HG03045 (cell line): ENCODE data around the gene RPS6KA2.
"Not testable (repeated sequence)": the region's sequence is repeated elsewhere in the genome, so short reads cannot be mapped to it uniquely, and the experiment has no call there.

Source experiments
- ATAC-seq: cut with Tn5 transposase; IDR thresholded peaks from one replicate; pipeline ENCODE4 v1.9.1; 2021; ENCODE audit warnings: mild to moderate bottlenecking, moderate library complexity; ENCODE audit not compliant: unreplicated experiment

The RPS6KA2 gene

DNA sequence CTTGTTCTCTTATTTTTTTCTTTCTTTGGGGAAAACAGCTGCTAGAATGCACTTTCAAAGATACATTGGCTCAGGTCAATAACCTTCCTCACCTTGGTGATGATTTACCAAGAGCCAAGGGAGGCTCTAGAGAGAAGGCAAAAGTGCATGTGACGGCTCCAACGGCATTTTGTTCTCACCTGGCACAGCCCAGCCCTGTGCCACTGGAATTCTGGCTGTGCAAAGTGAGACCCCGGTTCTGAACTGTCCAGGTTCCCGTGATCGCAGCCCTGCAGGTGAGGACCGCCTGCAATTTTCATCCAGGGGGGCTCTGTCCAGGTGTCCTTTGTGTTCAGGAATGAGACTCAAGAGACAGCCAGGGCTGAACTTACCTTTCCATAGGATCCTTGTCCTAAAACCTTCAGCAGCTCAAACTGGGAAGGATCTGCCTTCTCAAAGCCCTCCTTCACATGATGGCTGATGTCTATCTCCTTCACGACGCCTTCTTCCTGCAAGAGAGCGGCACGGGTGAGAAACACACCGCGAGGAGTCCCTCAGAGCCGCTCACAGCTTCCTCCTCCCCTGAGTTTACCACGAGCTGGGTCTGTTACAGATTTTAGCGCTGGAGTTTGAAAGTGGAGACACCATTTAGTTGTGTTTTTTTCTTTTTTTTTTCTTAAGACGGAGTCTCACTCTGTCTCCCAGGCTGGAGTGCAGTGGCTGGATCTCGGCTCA, 88.6 kb downstream of the RPS6KA2 start:
- no peak for ATAC-seq

DNA sequence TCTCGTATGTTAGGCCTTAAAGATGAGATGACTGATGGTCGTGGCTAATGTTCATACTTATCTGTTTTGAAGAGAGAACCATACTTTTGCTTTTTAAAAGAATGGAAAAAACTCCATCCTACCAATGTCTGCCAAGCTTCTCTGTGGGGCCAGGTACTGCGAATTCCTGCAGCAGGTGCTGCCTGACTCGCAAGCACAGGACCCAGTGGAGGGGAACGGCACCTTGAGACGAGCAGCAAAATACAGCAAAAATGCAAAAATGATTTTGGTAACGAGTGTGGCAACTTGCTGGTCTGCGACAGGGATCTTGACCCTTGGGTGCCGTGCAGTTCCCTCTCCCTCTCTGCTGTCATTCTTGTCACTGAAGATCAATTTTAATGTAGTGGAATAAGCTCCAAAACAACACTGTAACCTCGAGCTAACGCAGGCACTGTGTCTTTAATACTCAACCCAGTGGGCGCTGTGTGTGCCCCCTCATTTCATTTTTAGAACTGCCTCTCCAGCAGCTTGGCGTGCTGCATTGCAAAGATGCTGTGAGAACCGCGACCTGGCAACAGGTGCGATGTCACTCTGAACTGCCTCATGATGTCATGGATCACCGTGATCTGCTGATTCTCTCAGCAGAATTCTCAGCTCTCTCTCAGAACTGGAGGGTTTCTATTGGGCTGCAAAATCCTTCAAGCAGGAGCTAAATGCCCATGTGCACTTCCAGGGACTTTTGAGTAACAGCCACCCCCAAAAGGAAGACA, 92.2 kb downstream of the RPS6KA2 start:
- no peak for ATAC-seq

GRCh38 chr6:166533205-166533824, 93.7 kb downstream of the RPS6KA2 start:
- no peak for ATAC-seq

- no peak for ATAC-seq
Measured at GRCh38 chr6:166532302-166532701, 94.7 kb downstream of the RPS6KA2 start.

DNA sequence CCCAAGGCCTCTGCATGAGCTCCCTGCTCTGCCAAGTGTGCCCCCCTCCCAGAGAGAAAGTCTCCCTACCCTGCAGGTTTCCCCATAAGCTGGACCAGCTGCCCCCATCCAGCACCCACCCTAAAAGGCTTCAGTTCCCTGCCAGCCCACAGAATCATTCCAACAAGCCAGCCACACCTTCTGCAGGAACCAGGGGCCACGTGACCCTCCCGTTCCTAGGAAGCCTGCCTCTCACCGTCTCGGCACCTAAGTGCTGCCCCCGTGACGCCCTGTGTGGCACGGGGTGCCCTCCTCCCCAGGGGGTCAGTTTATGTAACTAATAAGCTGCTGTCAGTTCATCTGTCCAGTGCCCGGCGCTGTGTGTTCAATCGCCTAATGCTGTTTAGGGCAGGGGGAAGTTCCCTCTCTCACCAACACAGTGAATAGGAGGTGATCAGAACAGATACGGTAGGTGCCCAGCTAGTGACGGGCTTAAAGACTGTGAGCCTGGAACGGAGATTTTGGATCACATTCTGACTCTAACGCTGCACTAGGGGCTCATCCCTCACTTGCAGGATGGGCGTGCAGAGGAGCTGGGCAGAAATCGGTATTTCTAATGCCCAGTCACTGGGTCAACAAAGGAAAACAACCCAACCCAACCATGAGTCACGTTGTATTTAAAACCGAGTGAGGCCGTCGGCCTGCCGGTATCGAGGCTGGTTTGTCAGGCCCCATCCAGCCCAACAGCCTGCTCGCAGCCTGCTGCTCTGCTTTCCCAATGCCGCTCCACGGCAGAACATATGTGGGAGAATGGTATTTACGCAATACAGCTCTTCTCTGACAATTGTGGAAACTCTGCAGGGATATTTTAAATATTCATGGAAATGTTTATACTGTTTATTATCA, 96.6 kb downstream of the RPS6KA2 start:
- ATAC-seq, result no peak

DNA sequence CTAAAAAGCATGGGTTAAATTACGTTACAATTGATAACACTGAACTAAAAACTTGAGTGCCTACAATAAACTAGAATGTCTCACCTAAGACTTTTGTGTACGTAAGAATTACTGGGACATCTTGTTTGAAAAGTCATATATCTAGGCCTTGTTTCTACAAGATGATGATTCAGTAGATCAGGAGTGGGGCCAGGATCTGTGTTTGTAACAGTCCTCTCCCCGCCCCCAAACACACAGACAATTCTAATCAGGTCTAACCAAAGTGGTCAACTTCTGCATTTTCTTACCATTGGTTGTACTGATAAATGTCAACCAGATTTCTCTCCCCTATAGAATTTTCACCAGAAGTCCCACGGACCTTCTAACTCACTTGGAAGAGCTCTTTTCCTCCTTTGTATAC, 97.5 kb downstream of the RPS6KA2 start:
- no peak for ATAC-seq

GRCh38 chr6:166529058-166529457, 98.0 kb downstream of the RPS6KA2 start:
- not testable (repeated sequence) for ATAC-seq

DNA sequence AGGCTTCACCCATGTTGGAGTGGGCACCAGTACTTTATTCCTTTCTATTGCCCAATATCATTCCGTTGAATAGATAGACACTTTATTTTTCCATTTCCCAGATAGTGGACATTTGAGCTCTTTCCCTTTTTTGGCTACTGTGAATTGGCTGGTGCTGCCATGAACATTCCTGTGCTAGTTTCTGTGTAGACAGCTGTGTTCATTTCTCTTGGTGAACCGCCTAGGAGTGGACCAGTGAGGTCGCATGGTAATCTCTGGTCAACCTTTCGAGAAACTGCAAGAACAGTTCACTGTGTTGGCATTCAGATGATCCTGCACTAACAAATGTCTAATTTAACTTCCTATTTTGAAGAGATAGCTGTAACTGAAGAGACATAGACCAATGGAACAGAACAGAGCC, 99.2 kb downstream of the RPS6KA2 start:
- ATAC-seq, result no peak

DNA sequence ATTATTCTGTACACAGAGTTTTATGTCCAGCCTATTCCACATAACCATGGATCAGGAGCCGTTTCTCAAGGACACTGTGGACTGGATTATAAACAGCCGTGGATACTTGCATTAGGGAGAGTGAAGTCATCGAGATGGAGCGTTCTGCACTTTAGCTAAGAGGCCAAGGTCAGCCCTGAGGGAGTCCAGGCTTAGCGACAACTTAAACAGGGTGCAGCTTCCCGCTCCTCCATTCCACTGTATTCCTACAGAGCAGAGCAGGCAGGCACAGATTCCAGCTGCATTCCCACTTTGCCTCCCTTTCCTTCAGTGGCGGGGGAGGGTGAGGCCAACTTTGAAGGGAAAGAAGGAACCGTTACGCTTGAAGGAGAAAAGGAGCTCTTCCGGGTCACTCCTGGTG, 100.1 kb downstream of the RPS6KA2 start:
- no peak for ATAC-seq

DNA sequence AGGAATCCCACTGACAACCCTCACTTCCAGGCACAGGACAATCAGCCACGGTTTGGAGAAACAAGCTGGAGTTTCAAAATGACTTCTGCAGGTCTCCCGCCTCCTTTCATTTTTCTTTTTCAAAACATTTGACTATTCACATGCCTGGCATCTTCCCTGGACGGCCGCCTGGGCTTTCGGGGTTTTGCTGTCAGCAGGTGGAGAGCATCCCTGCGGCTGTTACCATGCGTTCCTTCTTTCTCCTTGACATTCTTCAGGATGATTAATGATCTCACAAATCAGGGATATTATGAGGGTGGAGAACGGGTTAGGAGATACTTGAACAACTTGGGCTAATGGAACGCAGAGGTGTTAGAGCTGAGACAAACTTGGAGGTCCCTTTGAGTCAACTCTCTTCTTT, 101.5 kb downstream of the RPS6KA2 start:
- ATAC-seq, result no peak

GRCh38 chr6:166523782-166524559, 103.1 kb downstream of the RPS6KA2 start:
- ATAC-seq, result no peak

DNA sequence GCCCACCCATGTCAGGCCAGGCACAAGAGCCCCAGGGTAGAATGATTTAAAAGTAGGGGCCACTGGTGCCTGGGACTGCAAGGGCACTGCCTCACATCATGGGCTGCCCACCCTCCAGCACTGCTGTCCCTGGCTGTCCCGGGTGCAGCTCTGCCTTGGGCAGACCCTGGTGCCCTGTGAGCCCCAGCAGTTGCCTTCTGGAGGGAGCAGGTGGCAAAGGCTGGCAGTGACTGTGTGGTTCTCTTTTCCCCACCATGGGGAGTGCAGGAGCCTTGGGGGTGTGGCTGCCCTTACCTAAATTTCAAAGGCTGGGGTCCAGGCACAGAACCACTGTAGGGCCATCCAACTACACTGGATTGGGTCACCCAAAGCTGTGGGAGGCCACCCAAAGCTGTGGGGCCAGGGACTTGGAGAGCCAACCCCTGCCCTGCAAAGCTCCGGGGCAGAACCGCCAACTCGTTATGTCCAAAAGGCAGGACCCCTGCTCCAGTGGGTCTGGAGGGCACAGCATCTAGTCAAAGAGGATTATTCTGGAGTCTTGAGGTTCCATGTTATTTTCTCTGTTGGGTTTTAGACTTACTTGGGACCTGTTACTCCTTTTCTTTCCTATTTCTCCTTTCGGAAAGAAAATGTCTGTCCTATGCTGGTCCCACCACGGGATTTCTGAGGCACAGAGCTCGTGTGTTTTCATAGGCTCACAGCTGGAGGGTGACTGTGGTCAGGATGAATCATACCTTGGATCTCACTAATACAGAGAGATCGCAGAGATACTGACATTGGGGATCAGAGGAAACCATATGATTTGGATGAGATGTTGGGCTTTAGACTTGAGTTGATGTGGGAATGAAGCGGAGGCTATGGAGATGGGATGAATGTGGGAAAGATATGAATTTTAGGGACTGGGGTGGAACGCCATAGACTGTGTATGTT, 105.9 kb downstream of the RPS6KA2 start:
- ATAC-seq, result no peak

GRCh38 chr6:166516251-166516884, 110.7 kb downstream of the RPS6KA2 start:
- ATAC-seq, result no peak

DNA sequence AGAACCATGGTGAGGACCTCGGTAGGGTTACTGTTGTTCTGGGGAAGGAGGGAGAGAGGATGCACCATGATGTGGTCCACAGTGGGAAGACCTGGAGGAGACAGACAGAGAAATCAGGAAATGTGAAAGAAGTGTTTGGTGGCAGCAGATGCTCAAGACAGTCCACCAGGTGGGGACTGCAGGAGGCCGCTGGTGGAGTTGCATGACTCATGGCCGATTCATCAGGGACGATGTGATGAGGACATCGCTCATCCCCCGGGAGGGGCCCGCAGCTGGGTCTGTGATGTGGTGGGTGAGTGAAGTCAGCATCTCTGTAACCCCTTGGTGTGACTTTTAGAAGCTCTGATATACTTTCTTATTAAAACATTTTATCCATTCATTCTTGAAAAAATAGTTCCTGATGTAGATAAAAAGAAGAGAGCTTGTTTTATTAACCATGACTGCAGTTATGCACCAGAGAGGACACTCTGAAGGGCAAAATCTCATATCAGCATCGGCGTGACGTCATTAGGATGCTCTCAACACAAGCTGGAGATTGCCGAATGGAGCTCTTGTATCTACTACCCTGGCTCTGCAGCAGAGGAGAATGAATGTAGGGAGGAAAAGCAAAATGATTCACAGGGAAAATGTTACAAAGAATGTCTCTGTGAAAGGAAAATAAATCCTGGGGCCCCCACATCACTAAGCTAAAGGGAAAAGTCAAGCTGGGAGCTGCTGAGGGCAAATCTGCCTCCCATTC, 111.8 kb downstream of the RPS6KA2 start:
- no peak for ATAC-seq

DNA sequence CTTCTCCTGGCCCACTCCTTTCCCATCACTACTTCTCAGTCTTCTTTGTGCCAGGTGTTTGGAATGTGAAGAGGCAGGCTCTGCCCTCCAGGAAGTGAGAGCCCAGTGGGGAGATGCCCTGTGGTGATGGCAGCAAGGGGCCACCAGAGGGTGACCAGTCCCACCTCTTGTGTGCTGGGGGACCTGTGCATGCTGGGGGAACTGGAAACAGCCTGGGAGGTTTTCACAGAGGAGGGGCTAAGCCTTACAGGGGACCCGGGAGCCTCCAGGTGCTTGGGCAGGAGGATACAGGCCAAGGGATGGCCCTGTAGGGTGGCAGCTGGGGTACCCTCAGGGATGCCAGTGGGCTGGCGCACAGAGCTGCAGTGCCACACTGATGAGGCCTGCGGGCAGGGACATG, 112.9 kb downstream of the RPS6KA2 start:
- ATAC-seq, result no peak

DNA sequence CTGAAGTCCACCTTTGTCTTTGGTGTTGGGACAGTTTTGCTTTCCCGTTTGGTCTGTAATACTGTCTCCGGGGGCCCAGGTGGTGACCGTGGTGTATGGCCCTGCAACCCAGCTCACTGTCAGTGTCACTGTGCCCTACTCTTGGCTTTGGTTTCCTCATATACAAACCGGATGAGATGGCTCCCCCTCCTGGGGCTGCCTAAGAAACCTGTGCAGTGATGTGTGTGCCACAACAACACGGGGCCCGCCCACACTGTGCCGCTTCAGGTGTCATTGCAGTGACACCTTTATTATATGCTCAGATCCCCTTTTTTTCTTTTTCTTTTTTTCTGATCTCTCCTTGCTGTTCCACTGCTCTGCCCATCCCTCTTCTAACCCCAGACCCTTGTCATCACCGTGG, 114.5 kb downstream of the RPS6KA2 start:
- peak; percentile 72 for ATAC-seq

DNA sequence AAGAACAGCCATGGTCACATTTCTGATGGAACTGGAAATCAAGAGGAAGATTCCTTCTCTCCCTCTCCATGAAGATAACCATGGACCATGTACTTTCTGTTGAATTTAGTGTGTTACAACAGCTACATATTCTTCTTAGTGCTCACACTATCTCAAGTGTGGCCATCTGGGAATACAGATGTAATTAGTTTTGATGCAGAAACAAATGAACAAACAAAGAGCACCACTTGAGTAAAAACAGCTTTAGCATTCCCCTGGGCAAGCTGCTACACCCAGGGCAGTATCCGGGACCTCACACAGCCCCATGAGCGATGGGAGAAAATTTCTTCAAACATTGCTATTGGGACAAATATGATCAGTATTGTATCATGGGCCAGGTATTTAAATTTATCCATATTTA, 115.7 kb downstream of the RPS6KA2 start:
- no peak for ATAC-seq

DNA sequence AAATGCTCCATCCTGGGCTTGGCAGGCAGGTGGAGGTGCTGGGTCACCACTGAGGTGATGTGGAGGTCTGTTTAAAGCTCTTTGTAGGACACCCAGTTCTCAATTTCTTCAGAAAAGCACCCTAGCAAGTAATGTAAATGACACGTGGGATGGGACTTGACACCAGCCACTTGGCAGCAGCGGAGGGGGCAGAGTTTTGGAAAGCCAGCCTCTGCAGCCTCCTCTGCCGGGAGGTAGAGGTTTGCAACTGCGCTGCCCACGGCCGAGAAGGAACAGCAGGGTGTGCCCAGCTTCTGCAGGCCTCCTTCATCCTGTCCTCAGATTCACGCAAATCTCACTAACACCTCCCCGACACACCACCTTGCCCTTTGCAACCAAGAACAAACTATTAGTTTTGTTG, 117.9 kb downstream of the RPS6KA2 start:
- ATAC-seq, result no peak
